Peyer's patch (tissue), 4 donors: ENCODE data around the gene TXNDC16.

ENCODE experiments used
- CTCF ChIP-seq, 6 experiments: fragments of 450-650 bp in 4 of 6; fragments of 200-600 bp in 2 of 6; sonication (generic) in 1 of 6; IDR thresholded peaks; one replicate each; pipeline ENCODE4 v1.5.1; 2017 to 2019; ENCODE audit warnings: antibody characterized with exemption in 6 of 6, mild to moderate bottlenecking in 3 of 6, moderate library complexity in 1 of 6
- POLR2A ChIP-seq, 2 donors: fragments of 450-650 bp; IDR thresholded peaks; one replicate each; pipeline ENCODE4 v1.5.1; 2017; ENCODE audit warnings: antibody characterized with exemption in 2 of 2, mild to moderate bottlenecking in 2 of 2, moderate library complexity in 2 of 2

- TF ChIP-seq CTCF (IDR thresholded peaks at IDR 0.05) = no peak
- no peak for TF ChIP-seq POLR2A (IDR thresholded peaks at IDR 0.05)
Measured at GRCh38 chr14:52402812-52403526, 149.3 kb downstream of the TXNDC16 start.
